Fibroblast of lung (primary cell): ENCODE results near the gene HYAL1.

Source experiments
- CTCF ChIP-seq, 2 donors: IDR thresholded peaks in 1 of 2; conservative IDR thresholded peaks in 1 of 2; 1 replicate in 1 of 2; 2 replicates in 1 of 2; pipeline ENCODE4 v1.5.1; 2011 to 2012; ENCODE audit warnings: low read length in 2 of 2, control low read depth in 1 of 2, inconsistent platforms in 1 of 2, low read depth in 1 of 2, mild to moderate bottlenecking in 1 of 2
- EZH2 ChIP-seq: IDR thresholded peaks from 2 replicates; pipeline ENCODE4 v1.5.1; 2012; ENCODE audit warnings: low read length, control low read depth, mild to moderate bottlenecking; ENCODE audit errors: missing control alignments

- TF ChIP-seq EZH2 (no peak), CTCF (conservative IDR thresholded peaks at IDR 0.05 in 1 of 2, IDR thresholded peaks at IDR 0.05 in 1 of 2; ENCODE audit: low read depth in 1 of 2, low read length in 2 of 2) (no peak)
Measured at GRCh38 chr3:50269977-50270413, 33.4 kb downstream of the HYAL1 start.
